WTC11 (cell line): ENCODE results near the gene MSS51.

Experiments
- FOXJ3 ChIP-seq: sonication (generic); formaldehyde crosslinking; IDR thresholded peaks from 2 replicates; pipeline ENCODE4 v1.9.0; 2021; ENCODE audit warnings: missing genetic modification reagents, mild to moderate bottlenecking, borderline replicate concordance
- GTF2I ChIP-seq: fragments of 250-450 bp; sonication (Bioruptor Pico); conservative IDR thresholded peaks from 2 replicates; pipeline ENCODE4 v1.4.0; 2021; ENCODE audit warnings: mild to moderate bottlenecking
- TF ChIP-seq, protein P1 (sequence below): fragments of 250-450 bp; sonication (Bioruptor Pico); IDR thresholded peaks from 2 replicates; pipeline ENCODE4 v1.9.0; 2021; ENCODE audit warnings: moderate library complexity, mild to moderate bottlenecking, inconsistent platforms, borderline replicate concordance
- TF ChIP-seq, protein P2 (sequence below): fragments of 200-600 bp; IDR thresholded peaks from 2 replicates; pipeline ENCODE4 v1.8.0; 2022; ENCODE audit warnings: antibody characterized with exemption

DNA sequence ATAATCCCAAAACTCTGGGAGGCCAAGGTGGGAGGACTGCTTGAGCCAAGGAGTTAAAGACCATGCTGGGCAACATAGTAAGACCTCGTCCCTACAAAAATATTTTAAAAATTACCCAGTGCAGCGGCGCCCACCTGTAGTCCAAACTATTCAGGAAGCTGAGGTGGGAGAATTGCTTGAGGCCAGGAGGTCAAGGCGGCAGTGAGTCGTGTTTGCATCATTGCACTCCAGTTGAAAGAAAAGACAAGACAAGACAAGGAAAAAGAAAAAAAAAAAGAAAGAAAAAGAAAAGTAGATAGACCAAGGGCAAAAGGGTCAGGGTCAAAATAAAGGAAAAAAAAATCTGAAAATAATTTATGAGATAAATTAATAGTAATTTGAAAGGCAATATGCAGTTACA is 25.3 kb downstream of the MSS51 start:
- TF ChIP-seq GTF2I (CRISPR knock-in tag) (no peak), FOXJ3 (CRISPR knock-in tag) (no peak)
- TF ChIP-seq, protein P1, sequence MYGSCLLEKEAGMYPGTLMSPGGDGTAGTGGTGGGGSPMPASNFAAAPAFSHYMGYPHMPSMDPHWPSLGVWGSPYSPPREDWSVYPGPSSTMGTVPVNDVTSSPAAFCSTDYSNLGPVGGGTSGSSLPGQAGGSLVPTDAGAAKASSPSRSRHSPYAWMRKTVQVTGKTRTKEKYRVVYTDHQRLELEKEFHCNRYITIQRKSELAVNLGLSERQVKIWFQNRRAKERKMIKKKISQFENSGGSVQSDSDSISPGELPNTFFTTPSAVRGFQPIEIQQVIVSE (CRISPR knock-in tag) = no peak
- TF ChIP-seq, protein P2, sequence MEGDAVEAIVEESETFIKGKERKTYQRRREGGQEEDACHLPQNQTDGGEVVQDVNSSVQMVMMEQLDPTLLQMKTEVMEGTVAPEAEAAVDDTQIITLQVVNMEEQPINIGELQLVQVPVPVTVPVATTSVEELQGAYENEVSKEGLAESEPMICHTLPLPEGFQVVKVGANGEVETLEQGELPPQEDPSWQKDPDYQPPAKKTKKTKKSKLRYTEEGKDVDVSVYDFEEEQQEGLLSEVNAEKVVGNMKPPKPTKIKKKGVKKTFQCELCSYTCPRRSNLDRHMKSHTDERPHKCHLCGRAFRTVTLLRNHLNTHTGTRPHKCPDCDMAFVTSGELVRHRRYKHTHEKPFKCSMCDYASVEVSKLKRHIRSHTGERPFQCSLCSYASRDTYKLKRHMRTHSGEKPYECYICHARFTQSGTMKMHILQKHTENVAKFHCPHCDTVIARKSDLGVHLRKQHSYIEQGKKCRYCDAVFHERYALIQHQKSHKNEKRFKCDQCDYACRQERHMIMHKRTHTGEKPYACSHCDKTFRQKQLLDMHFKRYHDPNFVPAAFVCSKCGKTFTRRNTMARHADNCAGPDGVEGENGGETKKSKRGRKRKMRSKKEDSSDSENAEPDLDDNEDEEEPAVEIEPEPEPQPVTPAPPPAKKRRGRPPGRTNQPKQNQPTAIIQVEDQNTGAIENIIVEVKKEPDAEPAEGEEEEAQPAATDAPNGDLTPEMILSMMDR = no peak
